ENCODE results near the gene SPSB2.

DNA sequence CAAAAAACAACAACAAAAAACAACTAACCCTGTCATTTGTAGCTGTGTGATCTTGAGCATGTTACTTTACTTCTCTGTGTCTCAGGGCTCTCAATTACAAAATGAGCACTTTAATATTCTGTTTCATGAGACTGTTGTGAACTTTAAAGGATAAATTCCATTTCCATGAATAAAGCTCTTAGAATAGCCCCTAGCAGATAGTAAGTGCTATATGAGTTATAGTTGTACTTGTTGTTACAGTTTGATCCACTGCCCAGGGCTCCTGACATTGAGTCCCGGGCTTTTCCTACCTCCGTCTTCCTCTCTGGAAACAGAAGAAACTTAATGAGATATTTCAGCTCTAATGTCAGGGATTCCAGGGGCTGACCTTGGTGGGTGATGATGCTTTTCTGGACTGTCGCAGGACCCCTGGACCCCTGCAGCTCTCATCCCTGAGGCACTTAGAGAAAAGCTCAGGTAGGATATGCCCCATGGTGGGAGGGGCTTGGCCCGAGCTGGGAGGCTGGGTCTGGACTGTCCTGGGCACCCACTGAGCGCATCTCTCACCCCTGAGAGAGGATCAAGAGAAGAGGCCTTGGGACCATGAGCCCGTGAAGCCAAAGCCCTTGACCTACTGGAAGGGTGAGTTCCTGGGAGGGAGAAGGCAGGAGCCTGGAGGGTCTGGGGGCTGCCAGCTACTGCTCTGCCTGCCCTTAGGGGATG lies 39.8 kb downstream of the SPSB2 start:
- TF ChIP-seq, protein P1, sequence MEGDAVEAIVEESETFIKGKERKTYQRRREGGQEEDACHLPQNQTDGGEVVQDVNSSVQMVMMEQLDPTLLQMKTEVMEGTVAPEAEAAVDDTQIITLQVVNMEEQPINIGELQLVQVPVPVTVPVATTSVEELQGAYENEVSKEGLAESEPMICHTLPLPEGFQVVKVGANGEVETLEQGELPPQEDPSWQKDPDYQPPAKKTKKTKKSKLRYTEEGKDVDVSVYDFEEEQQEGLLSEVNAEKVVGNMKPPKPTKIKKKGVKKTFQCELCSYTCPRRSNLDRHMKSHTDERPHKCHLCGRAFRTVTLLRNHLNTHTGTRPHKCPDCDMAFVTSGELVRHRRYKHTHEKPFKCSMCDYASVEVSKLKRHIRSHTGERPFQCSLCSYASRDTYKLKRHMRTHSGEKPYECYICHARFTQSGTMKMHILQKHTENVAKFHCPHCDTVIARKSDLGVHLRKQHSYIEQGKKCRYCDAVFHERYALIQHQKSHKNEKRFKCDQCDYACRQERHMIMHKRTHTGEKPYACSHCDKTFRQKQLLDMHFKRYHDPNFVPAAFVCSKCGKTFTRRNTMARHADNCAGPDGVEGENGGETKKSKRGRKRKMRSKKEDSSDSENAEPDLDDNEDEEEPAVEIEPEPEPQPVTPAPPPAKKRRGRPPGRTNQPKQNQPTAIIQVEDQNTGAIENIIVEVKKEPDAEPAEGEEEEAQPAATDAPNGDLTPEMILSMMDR (IDR thresholded peaks at IDR 0.05; ENCODE audit: poor library complexity, severe bottlenecking) = no peak
- TF ChIP-seq POLR2AphosphoS5 (IDR thresholded peaks at IDR 0.05) (no peak), EZH2 (IDR thresholded peaks at IDR 0.05; ENCODE audit: borderline replicate concordance, insufficient read depth, low read length, poor library complexity, severe bottlenecking) (no peak), EP300 (conservative IDR thresholded peaks at IDR 0.05; ENCODE audit: poor library complexity, severe bottlenecking) (no peak), SMC3 (conservative IDR thresholded peaks at IDR 0.05; ENCODE audit: poor library complexity) (no peak), RAD21 (conservative IDR thresholded peaks at IDR 0.05) (no peak), MXI1 (conservative IDR thresholded peaks at IDR 0.05; ENCODE audit: poor library complexity, severe bottlenecking) (no peak), TAF1 (IDR thresholded peaks at IDR 0.05; ENCODE audit: low read depth) (no peak)
- TF ChIP-seq, protein P2, sequence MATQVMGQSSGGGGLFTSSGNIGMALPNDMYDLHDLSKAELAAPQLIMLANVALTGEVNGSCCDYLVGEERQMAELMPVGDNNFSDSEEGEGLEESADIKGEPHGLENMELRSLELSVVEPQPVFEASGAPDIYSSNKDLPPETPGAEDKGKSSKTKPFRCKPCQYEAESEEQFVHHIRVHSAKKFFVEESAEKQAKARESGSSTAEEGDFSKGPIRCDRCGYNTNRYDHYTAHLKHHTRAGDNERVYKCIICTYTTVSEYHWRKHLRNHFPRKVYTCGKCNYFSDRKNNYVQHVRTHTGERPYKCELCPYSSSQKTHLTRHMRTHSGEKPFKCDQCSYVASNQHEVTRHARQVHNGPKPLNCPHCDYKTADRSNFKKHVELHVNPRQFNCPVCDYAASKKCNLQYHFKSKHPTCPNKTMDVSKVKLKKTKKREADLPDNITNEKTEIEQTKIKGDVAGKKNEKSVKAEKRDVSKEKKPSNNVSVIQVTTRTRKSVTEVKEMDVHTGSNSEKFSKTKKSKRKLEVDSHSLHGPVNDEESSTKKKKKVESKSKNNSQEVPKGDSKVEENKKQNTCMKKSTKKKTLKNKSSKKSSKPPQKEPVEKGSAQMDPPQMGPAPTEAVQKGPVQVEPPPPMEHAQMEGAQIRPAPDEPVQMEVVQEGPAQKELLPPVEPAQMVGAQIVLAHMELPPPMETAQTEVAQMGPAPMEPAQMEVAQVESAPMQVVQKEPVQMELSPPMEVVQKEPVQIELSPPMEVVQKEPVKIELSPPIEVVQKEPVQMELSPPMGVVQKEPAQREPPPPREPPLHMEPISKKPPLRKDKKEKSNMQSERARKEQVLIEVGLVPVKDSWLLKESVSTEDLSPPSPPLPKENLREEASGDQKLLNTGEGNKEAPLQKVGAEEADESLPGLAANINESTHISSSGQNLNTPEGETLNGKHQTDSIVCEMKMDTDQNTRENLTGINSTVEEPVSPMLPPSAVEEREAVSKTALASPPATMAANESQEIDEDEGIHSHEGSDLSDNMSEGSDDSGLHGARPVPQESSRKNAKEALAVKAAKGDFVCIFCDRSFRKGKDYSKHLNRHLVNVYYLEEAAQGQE (IDR thresholded peaks at IDR 0.05; ENCODE audit: borderline replicate concordance) = no peak
